ENCODE data around the gene NAGLU. TPM values are rescaled to one million over a fixed set of nuclear protein-coding genes. Genes with fewer than 3 reads are reported as not detected.

NAGLU gene
- total and polyA plus RNA-seq, 2 of the 13 experiments (the other 11 are each of a cell fraction or from before 2014, with no cell fraction given): 28.2 to 40.1 TPM

DNA sequence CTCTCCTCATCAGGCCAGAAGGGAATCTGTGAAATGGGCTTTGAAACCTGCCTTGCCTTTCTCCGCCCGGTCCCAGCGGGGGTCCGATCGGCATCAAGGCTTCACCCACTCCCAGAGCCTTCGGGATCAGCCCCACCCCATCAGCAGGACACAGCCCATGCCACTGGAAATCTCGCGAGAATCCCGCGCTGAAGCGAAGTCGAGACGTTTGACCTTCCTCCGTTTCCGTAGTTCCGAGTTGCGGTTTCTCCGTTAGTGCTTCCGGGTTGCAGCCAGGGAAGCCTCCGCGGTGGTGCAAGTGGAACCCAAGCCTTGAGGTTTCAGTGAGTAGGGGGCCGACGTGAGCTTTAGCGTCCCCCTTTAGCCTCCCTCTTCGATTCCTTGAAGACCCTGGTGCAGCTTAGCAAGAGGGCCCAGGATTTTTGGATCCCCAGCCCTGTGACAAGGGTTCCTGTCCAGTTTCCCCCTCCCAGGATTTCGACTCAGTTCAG lies 25.9 kb downstream of the NAGLU start, which contains the start of gene COASY:
TSS of gene COASY (plus strand) at position 252 of the 491 bp plus-strand sequence. CDS start 475 bp downstream, outside the sequence.
- peak within 1 kb of the TSS; percentile 82 for H3K4me2 ChIP-seq (ENCODE audit: low read depth, low read length)
- H3K27ac ChIP-seq (ENCODE audit: extremely low read length, insufficient read depth, low read length): peak within 1 kb of the TSS; percentile 91
- peak within 1 kb of the TSS; percentile 66 to 91 (median 79) for H3K4me3 ChIP-seq (replicated peaks in 1 of 3; ENCODE audit: insufficient read depth in 1 of 3, low read depth in 2 of 3, low read length in 3 of 3)
- H3K4me1 ChIP-seq (ENCODE audit: insufficient read depth, low read length): peaks cover 53% of the 10 kb centered on the region
- H3K9me3 ChIP-seq (ENCODE audit: low read length): no peaks in the 10 kb centered on the region
- ATAC-seq (peak; percentile 56), DNase-seq (ENCODE audit: low spot score) (peak; percentile 98), FAIRE-seq (peak; percentile 97)
- H3K27me3 ChIP-seq (ENCODE audit: control insufficient read depth in 1 of 2, insufficient read depth in 2 of 2, low read length in 2 of 2): no peaks in the 10 kb centered on the region; a peak in 1 of 5 replicates
- no TSS peak for BruUV-seq (replicated peaks)
- peak within 1 kb of the TSS; percentile 94 for H3K9ac ChIP-seq (ENCODE audit: insufficient read depth, low read depth, low read length)
- CTCF ChIA-PET (ENCODE audit: low intra/inter-chr PET ratio, low total read pairs): interaction anchor here (1.1 kb wide), 1 partner anchor 16 kb away, joined by 3 read pairs; the partner anchor contains the start of gene PSMC3IP
- peaks cover 26% of the 10 kb centered on the region for H3K79me2 ChIP-seq (ENCODE audit: insufficient read depth, low read length)
- no peak within 1 kb of the TSS for H2AFZ ChIP-seq (ENCODE audit: low read length)
- peaks cover 14 to 25% of the 10 kb centered on the region in 2 experiments for H3K36me3 ChIP-seq (replicated peaks in 1 of 2; ENCODE audit: control insufficient read depth in 1 of 2, insufficient read depth in 2 of 2, low read length in 2 of 2)
- in situ Hi-C loops (cut with HindIII; ENCODE audit: extremely low pct_ligation_motif_present, low pct_unique_long_range_greater_than_20kb): no loop called here
- no peaks in the 10 kb centered on the region for H4K20me1 ChIP-seq (ENCODE audit: insufficient read depth, low read length)
- POLR2A ChIA-PET: interaction anchor here (0.6 to 7.6 kb wide), 6 partner anchors 9 to 114 kb away, joined by 3 to 128 read pairs (median 22); partner anchors contain the start of genes HSD17B1, NAGLU, PLEKHH3 and PSMC3IP
- WGBS (ENCODE audit: low lambda C conversion rate): 1% methylated on average over 24 of the region's 26 CpGs
- intact Hi-C loops (cut with micrococcal nuclease; ENCODE audit: unreplicated experiment): no loop called here
- 0 out of 2 replicates have a peak, but pooled peaks have one; percentile 11 for TF ChIP-seq WIZ (CRISPR knock-in tag; IDR thresholded peaks at IDR 0.05)
- TF ChIP-seq FOXK1 (CRISPR knock-in tag; IDR thresholded peaks at IDR 0.05; ENCODE audit: borderline replicate concordance, low read depth): peak; percentile 96; the same call in 1 of the 2 replicates
- 0 out of 2 replicates have a peak, but pooled peaks have one; percentile 35 for TF ChIP-seq SP5 (CRISPR knock-in tag; IDR thresholded peaks at IDR 0.05; ENCODE audit: borderline replicate concordance, low read depth)
- TF ChIP-seq ZSCAN31 (CRISPR knock-in tag; IDR thresholded peaks at IDR 0.05; ENCODE audit: low read depth): 0 out of 2 replicates have a peak, but pooled peaks have one; percentile 39
- TF ChIP-seq ZNF879 (CRISPR knock-in tag; IDR thresholded peaks at IDR 0.05): 0 out of 2 replicates have a peak, but pooled peaks have one; percentile 85
- TF ChIP-seq ZNF354B (CRISPR knock-in tag; IDR thresholded peaks at IDR 0.05): no peak
- TF ChIP-seq ZEB1 (IDR thresholded peaks at IDR 0.05; ENCODE audit: insufficient replicate concordance, low read depth): no peak
- no peak for TF ChIP-seq PPARG (CRISPR knock-in tag; conservative IDR thresholded peaks at IDR 0.05)
- TF ChIP-seq TIGD3 (CRISPR knock-in tag; IDR thresholded peaks at IDR 0.05; ENCODE audit: borderline replicate concordance): no peak
- no peak for TF ChIP-seq ZNF337 (CRISPR knock-in tag; IDR thresholded peaks at IDR 0.05; ENCODE audit: borderline replicate concordance, low read depth)
- TF ChIP-seq ZNF782 (CRISPR knock-in tag; IDR thresholded peaks at IDR 0.05; ENCODE audit: borderline replicate concordance): no peak; the same call in 1 of the 2 replicates
- no peak; the same call in 1 of the 2 replicates for TF ChIP-seq RBAK (CRISPR knock-in tag; IDR thresholded peaks at IDR 0.05)
- TF ChIP-seq NCOA1 (CRISPR knock-in tag; IDR thresholded peaks at IDR 0.05): no peak
- TF ChIP-seq XBP1 (CRISPR knock-in tag; IDR thresholded peaks at IDR 0.05): no peak
- TF ChIP-seq, protein P1, sequence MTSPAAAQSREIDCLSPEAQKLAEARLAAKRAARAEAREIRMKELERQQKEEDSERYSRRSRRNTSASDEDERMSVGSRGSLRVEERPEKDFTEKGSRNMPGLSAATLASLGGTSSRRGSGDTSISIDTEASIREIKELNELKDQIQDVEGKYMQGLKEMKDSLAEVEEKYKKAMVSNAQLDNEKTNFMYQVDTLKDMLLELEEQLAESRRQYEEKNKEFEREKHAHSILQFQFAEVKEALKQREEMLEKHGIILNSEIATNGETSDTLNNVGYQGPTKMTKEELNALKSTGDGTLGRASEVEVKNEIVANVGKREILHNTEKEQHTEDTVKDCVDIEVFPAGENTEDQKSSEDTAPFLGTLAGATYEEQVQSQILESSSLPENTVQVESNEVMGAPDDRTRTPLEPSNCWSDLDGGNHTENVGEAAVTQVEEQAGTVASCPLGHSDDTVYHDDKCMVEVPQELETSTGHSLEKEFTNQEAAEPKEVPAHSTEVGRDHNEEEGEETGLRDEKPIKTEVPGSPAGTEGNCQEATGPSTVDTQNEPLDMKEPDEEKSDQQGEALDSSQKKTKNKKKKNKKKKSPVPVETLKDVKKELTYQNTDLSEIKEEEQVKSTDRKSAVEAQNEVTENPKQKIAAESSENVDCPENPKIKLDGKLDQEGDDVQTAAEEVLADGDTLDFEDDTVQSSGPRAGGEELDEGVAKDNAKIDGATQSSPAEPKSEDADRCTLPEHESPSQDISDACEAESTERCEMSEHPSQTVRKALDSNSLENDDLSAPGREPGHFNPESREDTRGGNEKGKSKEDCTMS (CRISPR knock-in tag; conservative IDR thresholded peaks at IDR 0.05): no peak
- TF ChIP-seq RARG (CRISPR knock-in tag; IDR thresholded peaks at IDR 0.05; ENCODE audit: low read depth): peak; percentile 83; the same call in 1 of the 2 replicates
- TF ChIP-seq ZNF329 (CRISPR knock-in tag; IDR thresholded peaks at IDR 0.05; ENCODE audit: low read depth): peak; percentile 21; the same call in 1 of the 2 replicates

All from HepG2 (cell line).